Aorta (tissue), 5 donors: ENCODE results near the gene PIN1. TPM values are rescaled to one million over a fixed set of nuclear protein-coding genes. Genes with fewer than 3 reads are reported as not detected.

Experiments
- ATAC-seq: fragments of 200-7000 bp; cut with Tn5 transposase; one replicate; pipeline ENCODE4 v1.9.1; 2022; ENCODE audit warnings: moderate library complexity; ENCODE audit not compliant: low FRiP score
- DNase-seq, 2 donors: peaks; one replicate each; pipeline ENCODE4 v3.0.0-alpha.2; 2020
- H3K27ac ChIP-seq, 2 donors: one replicate each; pipeline ENCODE4 v1.5.1; 2013; ENCODE audit warnings: low read length in 2 of 2, mild to moderate bottlenecking in 2 of 2, moderate library complexity in 2 of 2, control low read depth in 1 of 2, inconsistent platforms in 1 of 2, low read depth in 1 of 2
- H3K27me3 ChIP-seq, 2 donors: one replicate each; pipeline ENCODE4 v1.6.1; 2013; ENCODE audit warnings: control low read depth in 1 of 2, low read length in 1 of 2, mild to moderate bottlenecking in 1 of 2, moderate library complexity in 1 of 2; ENCODE audit not compliant: insufficient read depth in 2 of 2, control insufficient read depth in 1 of 2
- H3K36me3 ChIP-seq, 2 donors: one replicate each; pipeline ENCODE4 v1.6.1; 2013; ENCODE audit warnings: control low read depth in 1 of 2, low read length in 1 of 2, mild to moderate bottlenecking in 1 of 2; ENCODE audit not compliant: insufficient read depth in 2 of 2, control insufficient read depth in 1 of 2
- H3K4me1 ChIP-seq, 2 donors: one replicate each; pipeline ENCODE4 v1.6.1; 2013; ENCODE audit warnings: low read length in 2 of 2, control low read depth in 1 of 2, mild to moderate bottlenecking in 1 of 2, moderate library complexity in 1 of 2; ENCODE audit not compliant: insufficient read depth in 2 of 2, control insufficient read depth in 1 of 2
- H3K4me3 ChIP-seq, 2 donors: one replicate each; pipeline ENCODE4 v1.5.1; 2013; ENCODE audit warnings: low read length in 2 of 2, control low read depth in 1 of 2, mild to moderate bottlenecking in 1 of 2
- H3K9me3 ChIP-seq: one replicate; pipeline ENCODE4 v1.6.1; 2013; ENCODE audit warnings: mild to moderate bottlenecking, low read length; ENCODE audit not compliant: control insufficient read depth
- WGBS, 2 donors: extraction: QIAGEN DNeasy Blood & Tissue Kit; methylation state at CpG; one replicate each; pipeline ENCODE4 v1.1.7; 2013; 5-methylcytosine and 5-hydroxymethylcytosine counted together
- intact Hi-C, 2 donors: fragments of 100-400 bp; cut with DNase I; formaldehyde crosslinking; loops; one replicate each; pipeline versions ENCODE4 v1.14.2 to v1.15.0; 2022
- polyA plus RNA-seq, 2 donors: library from polyadenylated mRNA; stranded (reverse); fragments of 200-250 nt; gene quantifications; one replicate each; pipeline ENCODE4 v1.2.3, GENCODE V29; 2013
- total RNA-seq, 2 donors: library from RNA; stranded (reverse); fragmentation: NEBNext Ultra II Directional; extraction: Animal tissue kit (Norgen Biotek cat#: 25700); gene quantifications; one replicate each; pipeline ENCODE4 v1.2.1, GENCODE V29; 2021
- donor health status: healthy with polysubstance abuse.
- donor health status: Bipolar disorder and iron deficiency.
- donor health status: DM: no; HTN: no; CAD: no.
- donor health status: DM: no; HTN: no; CAD: no.
- donor health status: DM: yes; HTN: yes; CAD: no.

PIN1 gene
- total and polyA plus RNA-seq, 4 donors: 45.5 to 154 (median 73.7) TPM

GRCh38 chr19:9883231-9883758, 48.2 kb downstream of the PIN1 start:
- DNase-seq: no peak
- no peaks in the 10 kb centered on the region for H3K9me3 ChIP-seq
- 48% methylated on average over 10 of the region's 10 CpGs for WGBS, 2 donors
- H3K27ac ChIP-seq: no peak overlapping the region
- no peak overlapping the region for H3K4me3 ChIP-seq
- H3K4me1 ChIP-seq: no peaks in the 10 kb centered on the region
- no peaks in the 10 kb centered on the region for H3K36me3 ChIP-seq
- intact Hi-C loops: no loop called here
- no peak for ATAC-seq
- H3K27me3 ChIP-seq: no peaks in the 10 kb centered on the region

DNA sequence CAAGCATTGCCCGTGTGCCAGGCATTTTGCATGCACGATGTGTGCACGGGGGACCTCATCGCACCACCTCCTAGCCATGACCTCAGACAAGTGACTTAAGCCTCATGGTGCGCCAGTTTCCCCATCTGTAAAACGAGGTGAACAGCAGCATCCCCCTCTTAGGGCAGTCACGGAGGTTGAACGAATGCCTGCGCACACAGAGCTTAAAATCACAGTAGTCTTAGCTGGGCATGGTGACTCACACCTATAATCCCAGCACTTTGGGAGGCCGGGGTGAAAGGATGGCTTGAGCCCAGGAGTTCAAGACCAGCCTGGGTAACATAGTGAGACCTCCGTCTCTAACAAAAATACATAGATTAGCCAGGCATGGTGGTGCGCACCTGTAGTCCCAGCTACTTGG, 48.6 kb downstream of the PIN1 start:
- no peak for DNase-seq
- intact Hi-C loops: no loop called here
- Histone ChIP-seq H3K36me3 (no peaks in the 10 kb centered on the region), H3K27ac (no peak overlapping the region), H3K4me1 (no peaks in the 10 kb centered on the region), H3K4me3 (no peak overlapping the region), H3K27me3 (no peaks in the 10 kb centered on the region), H3K9me3 (no peaks in the 10 kb centered on the region)
- no peak for ATAC-seq
- WGBS, 2 donors: 71 to 75% methylated on average over 12 of the region's 12 CpGs

GRCh38 chr19:9885077-9885552, 50.0 kb downstream of the PIN1 start:
- Histone ChIP-seq H3K36me3 (no peaks in the 10 kb centered on the region), H3K27me3 (no peaks in the 10 kb centered on the region), H3K4me3 (no peak overlapping the region), H3K27ac (no peak overlapping the region), H3K4me1 (no peaks in the 10 kb centered on the region), H3K9me3 (no peaks in the 10 kb centered on the region)
- ATAC-seq (peak; percentile 50), DNase-seq (peak in 1 of 2 donors; percentile 62)
- intact Hi-C loops: no loop called here
- 14 to 21% methylated on average over 8 of the region's 8 CpGs for WGBS, 2 donors

DNA sequence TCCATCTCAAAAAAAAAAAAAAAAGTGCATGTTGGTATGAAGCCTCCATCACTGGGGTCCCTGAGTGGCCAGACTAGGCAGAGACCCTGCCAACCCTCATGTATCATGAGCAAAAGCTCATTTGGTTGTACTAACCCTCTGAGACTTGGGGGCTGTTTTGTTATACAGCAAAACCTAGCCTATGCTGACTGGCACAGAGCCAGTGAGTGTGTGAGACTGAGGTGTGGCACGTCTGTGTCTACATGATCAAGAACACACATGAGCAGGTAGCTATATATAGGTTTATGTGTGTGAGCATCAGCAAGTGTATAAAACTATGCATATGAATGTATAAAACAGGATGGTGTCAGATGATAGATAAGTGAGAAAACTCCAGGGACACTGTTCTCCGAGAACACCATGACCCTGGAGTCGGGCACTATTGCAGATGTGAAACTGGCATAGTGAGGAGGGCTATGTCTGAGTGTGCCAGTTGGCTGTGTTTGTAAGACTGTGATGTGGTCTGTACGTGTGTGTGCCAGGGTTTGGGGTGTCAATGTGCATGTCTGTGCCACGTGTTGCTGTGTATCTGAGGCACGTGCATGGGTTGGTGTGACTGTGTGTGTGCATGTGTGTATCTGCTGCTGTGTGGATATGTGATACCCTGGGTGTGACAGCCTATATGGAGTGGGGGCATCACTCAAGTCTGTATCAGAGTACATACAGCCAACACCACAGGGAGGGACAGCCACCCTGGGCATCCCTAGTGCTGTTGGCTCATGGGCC, 56.7 kb downstream of the PIN1 start:
- DNase-seq (no peak), ATAC-seq (peak; percentile 11)
- H3K27ac ChIP-seq: no peak overlapping the region
- intact Hi-C loops: no loop called here
- no peaks in the 10 kb centered on the region for H3K27me3 ChIP-seq
- no peaks in the 10 kb centered on the region for H3K9me3 ChIP-seq
- no peaks in the 10 kb centered on the region for H3K36me3 ChIP-seq
- no peaks in the 10 kb centered on the region for H3K4me1 ChIP-seq
- H3K4me3 ChIP-seq: no peak overlapping the region
- 62% methylated on average over 6 of the region's 6 CpGs for WGBS, 2 donors

Other genes with a start within 250 kb of the PIN1 start
- gene ZNF561, start 214.1 kb upstream of the PIN1 start, total RNA-seq: 10 to 100 TPM; 37.5 to 38.3 TPM
- gene ZNF561, start 214.1 kb upstream of the PIN1 start, polyA plus RNA-seq: 10 to 100 TPM; 16.2 to 19.7 TPM
- gene ZNF562, start 160.2 kb upstream of the PIN1 start, total RNA-seq: 10 to 100 TPM; 33.6 to 35.9 TPM
- 1 to 10 TPM; 4.2 to 6.6 TPM for gene ZNF562, start 160.2 kb upstream of the PIN1 start, polyA plus RNA-seq
- 10 to 100 TPM; 17.4 to 33.0 TPM for gene ZNF846, start 66.6 kb upstream of the PIN1 start, total RNA-seq
- gene ZNF846, start 66.6 kb upstream of the PIN1 start, polyA plus RNA-seq: 10 to 100 TPM; 13.0 to 20.2 TPM
- 10 to 100 TPM; 29.1 to 29.8 TPM for gene FBXL12, start 16.2 kb upstream of the PIN1 start, total RNA-seq
- gene FBXL12, start 16.2 kb upstream of the PIN1 start, polyA plus RNA-seq: 10 to 100 TPM; 11.3 to 43.5 TPM
- gene UBL5, start 7.4 kb upstream of the PIN1 start, total RNA-seq: 100 to 1,000 TPM; 207 to 220 TPM
- gene UBL5, start 7.4 kb upstream of the PIN1 start, polyA plus RNA-seq: 1,000 to 10,000 TPM in 1 of 2 donors, 100 to 1,000 TPM in 1; 603 to 1,147 TPM
- gene OLFM2, start 101.2 kb downstream of the PIN1 start, total RNA-seq: 1 to 10 TPM; 3.9 to 4.8 TPM
- gene OLFM2, start 101.2 kb downstream of the PIN1 start, polyA plus RNA-seq: 10 to 100 TPM; 13.5 to 14.5 TPM
- gene COL5A3, start 175.2 kb downstream of the PIN1 start, total RNA-seq: 10 to 100 TPM in 1 of 2 donors, 1 to 10 TPM in 1; 8.2 to 13.3 TPM
- gene COL5A3, start 175.2 kb downstream of the PIN1 start, polyA plus RNA-seq: 10 to 100 TPM in 1 of 2 donors, 1 to 10 TPM in 1; 4.9 to 84.7 TPM
- not detected for gene RDH8, start 178.2 kb downstream of the PIN1 start, total RNA-seq
- gene RDH8, start 178.2 kb downstream of the PIN1 start, polyA plus RNA-seq: not detected